Liver (tissue), 9 donors: ENCODE results near the gene CRHR1. TPM values are rescaled to one million over a fixed set of nuclear protein-coding genes. Genes with fewer than 3 reads are reported as not detected.
A peak's percentile ranks its signal among the peaks of the same experiment; 100 is the strongest.

Experiments
- DNase-seq: peaks from one replicate; pipeline ENCODE4 v3.0.0-alpha.2; 2017; ENCODE audit warnings: low spot score
- H3K27ac ChIP-seq, 2 donors: one replicate each; pipeline ENCODE4 v1.7.0; 2013; ENCODE audit warnings: inconsistent platforms in 2 of 2, low read length in 2 of 2, control low read depth in 1 of 2, low read depth in 1 of 2, mild to moderate bottlenecking in 1 of 2
- H3K27me3 ChIP-seq, 4 donors: one replicate each; pipeline versions ENCODE4 v1.6.1 to v1.7.0; 2013; ENCODE audit warnings: low read length in 3 of 4, inconsistent platforms in 1 of 4, mild to moderate bottlenecking in 1 of 4, moderate library complexity in 1 of 4; ENCODE audit not compliant: control insufficient read depth in 4 of 4, insufficient read depth in 4 of 4
- H3K36me3 ChIP-seq, 4 donors: one replicate each; pipeline versions ENCODE4 v1.6.1 to v1.7.0; 2013; ENCODE audit warnings: low read length in 3 of 4, mild to moderate bottlenecking in 3 of 4, low read depth in 1 of 4, moderate library complexity in 1 of 4; ENCODE audit not compliant: control insufficient read depth in 4 of 4, insufficient read depth in 3 of 4
- H3K4me1 ChIP-seq, 4 donors: one replicate each; pipeline versions ENCODE4 v1.6.1 to v1.7.0; 2013; ENCODE audit warnings: low read length in 3 of 4, mild to moderate bottlenecking in 3 of 4, moderate library complexity in 1 of 4; ENCODE audit not compliant: control insufficient read depth in 4 of 4, insufficient read depth in 4 of 4
- H3K4me3 ChIP-seq, 3 donors: one replicate each; pipeline versions ENCODE4 v1.6.1 to v1.7.0; 2013; ENCODE audit warnings: low read length in 3 of 3, control low read depth in 1 of 3, low read depth in 1 of 3, mild to moderate bottlenecking in 1 of 3
- H3K9ac ChIP-seq, 2 donors: one replicate each; pipeline ENCODE4 v1.7.0; 2013; ENCODE audit warnings: low read length in 2 of 2, mild to moderate bottlenecking in 2 of 2, moderate library complexity in 2 of 2, control low read depth in 1 of 2, low read depth in 1 of 2
- H3K9me3 ChIP-seq, 4 donors: one replicate each; pipeline versions ENCODE4 v1.6.1 to v1.7.0; 2013; ENCODE audit warnings: low read length in 3 of 4; ENCODE audit not compliant: control insufficient read depth in 4 of 4
- ATF3 ChIP-seq: IDR thresholded peaks from 2 replicates; pipeline ENCODE4 v1.6.1; 2016; ENCODE audit warnings: antibody characterized with exemption
- CTCF ChIP-seq: fragments of 150-350 bp; IDR thresholded peaks from 2 replicates; pipeline ENCODE4 v1.5.1; 2017; ENCODE audit warnings: improper control_type of control experiment, low read depth, low read length; ENCODE audit not compliant: missing input control
- EGR1 ChIP-seq, 2 donors: IDR thresholded peaks; 2 replicates each; pipeline ENCODE4 v1.6.1; 2016 to 2018; ENCODE audit warnings: antibody characterized with exemption in 2 of 2, low read depth in 2 of 2
- FOXA1 ChIP-seq: IDR thresholded peaks from 2 replicates; pipeline ENCODE4 v1.6.1; 2016; ENCODE audit warnings: antibody characterized with exemption
- FOXA2 ChIP-seq: IDR thresholded peaks from 2 replicates; pipeline ENCODE4 v1.6.1; 2016; ENCODE audit warnings: antibody characterized with exemption
- GABPA ChIP-seq, 2 donors: IDR thresholded peaks in 1 of 2; conservative IDR thresholded peaks in 1 of 2; 2 replicates each; pipeline ENCODE4 v1.6.1; 2016; ENCODE audit warnings: antibody characterized with exemption in 2 of 2, mild to moderate bottlenecking in 1 of 2, moderate library complexity in 1 of 2
- HNF4A ChIP-seq, 2 donors: conservative IDR thresholded peaks; 2 replicates each; pipeline ENCODE4 v1.6.1; 2016; ENCODE audit warnings: antibody characterized with exemption in 2 of 2, mild to moderate bottlenecking in 2 of 2
- HNF4G ChIP-seq: IDR thresholded peaks from 2 replicates; pipeline ENCODE4 v1.6.1; 2016; ENCODE audit warnings: antibody characterized with exemption
- JUND ChIP-seq, 2 donors: IDR thresholded peaks; 2 replicates each; pipeline ENCODE4 v1.6.1; 2016; ENCODE audit warnings: antibody characterized with exemption in 2 of 2
- NR2F2 ChIP-seq: IDR thresholded peaks from 2 replicates; pipeline ENCODE4 v1.6.1; 2016; ENCODE audit warnings: antibody characterized with exemption
- TAF1 ChIP-seq: conservative IDR thresholded peaks from 2 replicates; pipeline ENCODE4 v1.6.1; 2016; ENCODE audit warnings: antibody characterized with exemption, mild to moderate bottlenecking
- YY1 ChIP-seq: IDR thresholded peaks from 2 replicates; pipeline ENCODE4 v1.6.1; 2016; ENCODE audit warnings: antibody characterized with exemption, mild to moderate bottlenecking
- ZBTB33 ChIP-seq: IDR thresholded peaks from 2 replicates; pipeline ENCODE4 v1.6.1; 2016; ENCODE audit warnings: antibody characterized with exemption
- WGBS: extraction: QIAGEN DNeasy Blood & Tissue Kit; methylation state at CpG from one replicate; pipeline ENCODE4 v1.1.7; 2013; 5-methylcytosine and 5-hydroxymethylcytosine counted together
- polyA plus RNA-seq, 2 donors: library from polyadenylated mRNA; stranded (reverse) in 1 of 2; unstranded in 1 of 2; fragments of 200-250 nt in 1 of 2; fragments of >200 nt in 1 of 2; fragmentation: Nextera tagmentation in 1 of 2; extraction: Ambion mirVana in 1 of 2; gene quantifications; one replicate each; pipeline versions ENCODE4 v1.2.1 to v1.2.3, GENCODE V29; 2013 to 2015
- total RNA-seq, 2 donors: library from RNA; depleted of rRNA; stranded (reverse); fragments of >200 nt; gene quantifications; one replicate each; pipeline ENCODE4 v1.2.3, GENCODE V29; 2014
- donor health status: healthy.
- donor health status: healthy.
- donor health status: healthy.
- donor health status: healthy.
- donor health status: healthy.

The CRHR1 gene
- total and polyA plus RNA-seq, 4 donors: not detected

GRCh38 chr17:45813048-45813725 is 29.1 kb downstream of the CRHR1 start:
- Histone ChIP-seq H3K36me3 (no peaks in the 10 kb centered on the region), H3K27ac (no peak overlapping the region), H3K4me1 (peaks cover 0 to 5% (median 3%) of the 10 kb centered on the region in 4 donors), H3K9me3 (no peaks in the 10 kb centered on the region), H3K9ac (no peak overlapping the region), H3K4me3 (no peak overlapping the region), H3K27me3 (no peaks in the 10 kb centered on the region)
- TF ChIP-seq EGR1 (IDR thresholded peaks at IDR 0.05; ENCODE audit: low read depth in 2 of 2) (no peak), CTCF (no peak), FOXA2 (no peak), NR2F2 (no peak), TAF1 (no peak), JUND (IDR thresholded peaks at IDR 0.05) (no peak), ZBTB33 (no peak), YY1 (no peak), FOXA1 (no peak), HNF4G (no peak)
- 60% methylated on average over 22 of the region's 22 CpGs for WGBS
- no peak for DNase-seq

GRCh38 chr17:45814622-45815606 is 30.8 kb downstream of the CRHR1 start:
- H3K27me3 ChIP-seq: no peaks in the 10 kb centered on the region
- no peak overlapping the region for H3K9ac ChIP-seq
- H3K27ac ChIP-seq: no peak overlapping the region
- DNase-seq: no peak
- H3K4me1 ChIP-seq: peaks cover 0 to 5% (median 3%) of the 10 kb centered on the region in 4 donors
- no peaks in the 10 kb centered on the region for H3K36me3 ChIP-seq
- WGBS: 63% methylated on average over 17 of the region's 17 CpGs
- TF ChIP-seq NR2F2 (no peak), ATF3 (no peak), GABPA (IDR thresholded peaks at IDR 0.05 in 1 of 2, conservative IDR thresholded peaks at IDR 0.05 in 1 of 2) (no peak), HNF4A (conservative IDR thresholded peaks at IDR 0.05) (peak in 1 of 2 donors; percentile 21), ZBTB33 (no peak)
- no peaks in the 10 kb centered on the region for H3K9me3 ChIP-seq
- H3K4me3 ChIP-seq: no peak overlapping the region
